NCI-H226 (cell line): Measurements from ENCODE around the gene ST8SIA1.
A peak's percentile ranks its signal among the peaks of the same experiment; 100 is the strongest.

Experiments used
- DNase-seq: peaks from one replicate; pipeline ENCODE4 v3.0.0-alpha.2; 2015

The ST8SIA1 gene

DNA sequence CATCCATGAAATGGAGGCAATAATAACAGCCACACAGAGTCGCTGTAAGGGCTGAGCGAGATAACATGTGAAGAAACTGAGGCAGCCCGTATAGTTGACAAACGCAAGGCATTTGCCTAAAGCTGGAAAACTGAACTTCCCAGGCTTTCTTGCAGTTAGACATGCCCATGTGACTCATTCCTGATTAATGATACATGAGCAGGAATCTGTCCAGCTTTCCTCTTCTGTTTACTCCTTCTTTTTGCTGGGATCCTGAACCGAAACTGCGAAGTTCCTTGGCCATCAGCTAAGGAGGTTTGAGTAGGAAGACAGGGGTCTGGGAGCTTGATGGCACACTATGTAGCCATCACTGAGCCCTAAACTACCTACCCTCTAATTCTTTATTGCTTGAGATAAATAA, 52.2 kb downstream of the ST8SIA1 start:
- peak; percentile 76 for DNase-seq

DNA sequence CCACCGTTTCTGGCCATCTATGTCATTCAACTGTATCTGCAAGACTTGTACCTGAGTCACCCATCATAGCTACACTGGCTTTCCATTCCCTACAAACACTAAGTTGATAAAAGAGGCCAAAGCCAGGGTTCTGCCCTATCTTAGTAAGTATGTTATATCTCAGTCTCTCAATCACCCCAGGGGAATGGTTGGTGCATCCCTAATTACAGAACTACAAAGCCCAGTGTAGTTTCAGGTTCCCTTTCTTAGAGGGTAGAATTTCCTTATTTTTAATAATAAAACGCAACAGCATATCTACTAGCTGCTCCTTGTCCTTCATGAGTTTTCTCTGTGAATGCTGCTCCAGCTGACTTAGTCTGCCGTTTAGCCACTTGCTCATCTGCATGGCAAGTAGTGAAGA, 57.6 kb downstream of the ST8SIA1 start:
- DNase-seq, result no peak

GRCh38 chr12:22276313-22276712, 58.2 kb downstream of the ST8SIA1 start:
- DNase-seq, result no peak

DNA sequence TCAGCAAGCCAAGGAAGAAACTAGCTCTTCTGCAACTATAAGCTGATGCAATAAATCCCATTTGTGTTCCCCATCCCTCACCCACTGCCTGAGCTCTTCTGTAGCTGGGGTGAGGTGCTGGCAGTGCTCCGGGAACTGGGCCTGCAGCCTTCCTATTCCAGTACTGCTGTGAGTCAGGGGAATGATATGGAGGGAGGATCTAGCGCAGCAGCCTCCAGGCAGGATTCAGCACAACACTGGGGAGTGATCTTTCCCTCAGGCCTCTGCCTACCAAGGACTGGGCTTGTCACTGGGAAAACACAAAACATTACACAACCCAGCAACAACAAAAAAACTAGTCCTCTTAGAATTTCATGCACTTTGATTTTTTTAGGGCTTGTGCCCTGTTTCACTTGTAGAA, 58.7 kb downstream of the ST8SIA1 start:
- DNase-seq, result peak; percentile 100

DNA sequence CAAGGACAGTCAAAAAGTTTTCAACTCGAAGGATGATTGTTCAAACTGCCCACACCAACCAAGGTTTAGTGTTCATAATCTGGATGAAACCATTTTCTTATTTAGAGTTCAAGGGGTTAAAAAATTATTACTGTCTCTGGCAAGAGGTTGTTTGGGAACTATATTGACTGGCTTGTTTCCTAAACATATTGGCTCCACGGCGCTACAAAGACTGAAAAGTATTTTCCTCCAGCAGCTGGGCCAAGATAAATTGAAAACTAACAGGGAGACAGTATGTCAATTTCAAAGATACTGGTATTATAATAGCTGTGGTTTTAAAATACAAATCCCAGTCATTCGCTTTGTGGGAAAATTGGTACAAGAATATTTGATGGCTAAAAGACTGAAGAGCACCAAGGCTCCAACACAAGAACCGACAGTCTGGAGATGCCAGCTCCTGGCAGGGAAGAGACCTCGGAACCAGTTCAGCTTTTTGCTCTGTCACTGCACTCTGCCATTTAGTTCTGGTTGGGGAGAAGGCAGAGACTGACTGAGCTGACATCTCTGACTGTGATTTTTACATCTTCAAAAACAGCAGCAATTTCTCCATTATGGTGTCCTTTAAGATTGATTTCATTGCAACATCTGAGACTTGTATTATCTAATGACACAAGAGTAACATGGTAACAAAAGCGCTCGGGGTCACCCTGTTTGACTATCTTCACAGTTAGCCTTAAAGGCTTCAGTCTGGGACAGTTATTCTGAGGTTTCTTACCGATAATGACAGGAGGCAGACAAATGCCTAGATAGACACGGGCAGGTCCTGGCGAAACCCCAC, 62.0 kb downstream of the ST8SIA1 start:
- no peak for DNase-seq

- peak; percentile 76 for DNase-seq
These were observed 63.5 kb downstream of the ST8SIA1 start for GRCh38 chr12:22271023-22271422.

- DNase-seq, result no peak
These were observed 65.5 kb downstream of the ST8SIA1 start for GRCh38 chr12:22268973-22269372.

- DNase-seq, result no peak
These were observed 66.1 kb downstream of the ST8SIA1 start for GRCh38 chr12:22268406-22268805.

- no peak for DNase-seq
These were observed 68.4 kb downstream of the ST8SIA1 start for GRCh38 chr12:22266101-22266500.

GRCh38 chr12:22264380-22264779, 70.1 kb downstream of the ST8SIA1 start:
- no peak for DNase-seq

GRCh38 chr12:22262309-22262708, 72.2 kb downstream of the ST8SIA1 start:
- no peak for DNase-seq

GRCh38 chr12:22257100-22257499, 77.4 kb downstream of the ST8SIA1 start:
- DNase-seq, result no peak

GRCh38 chr12:22256605-22257004, 77.9 kb downstream of the ST8SIA1 start:
- DNase-seq, result no peak

DNA sequence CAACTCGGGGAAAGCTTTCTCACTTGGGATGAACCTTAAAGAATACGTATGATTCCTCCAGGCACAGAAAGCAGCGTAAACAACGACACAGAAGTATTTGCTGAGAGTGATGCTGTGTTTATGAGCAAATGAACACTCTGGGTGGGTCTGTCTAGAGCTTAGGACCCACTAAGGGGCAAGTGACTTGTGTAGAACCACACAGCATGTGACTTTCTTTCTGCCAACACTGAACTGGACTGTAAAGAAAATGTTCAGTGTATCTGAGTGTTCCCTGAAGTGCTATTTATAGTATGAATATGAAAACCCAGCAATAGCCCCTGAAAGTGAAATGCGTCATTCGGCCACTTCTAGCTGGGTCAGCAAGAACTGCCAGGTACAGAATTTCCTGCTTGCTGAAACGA, 78.5 kb downstream of the ST8SIA1 start:
- no peak for DNase-seq

- DNase-seq, result no peak
These were observed 79.4 kb downstream of the ST8SIA1 start for GRCh38 chr12:22255097-22255496.

- no peak for DNase-seq
These were observed 80.0 kb downstream of the ST8SIA1 start for GRCh38 chr12:22254478-22254877.

- no peak for DNase-seq
These were observed 82.5 kb downstream of the ST8SIA1 start for GRCh38 chr12:22252057-22252456.

DNA sequence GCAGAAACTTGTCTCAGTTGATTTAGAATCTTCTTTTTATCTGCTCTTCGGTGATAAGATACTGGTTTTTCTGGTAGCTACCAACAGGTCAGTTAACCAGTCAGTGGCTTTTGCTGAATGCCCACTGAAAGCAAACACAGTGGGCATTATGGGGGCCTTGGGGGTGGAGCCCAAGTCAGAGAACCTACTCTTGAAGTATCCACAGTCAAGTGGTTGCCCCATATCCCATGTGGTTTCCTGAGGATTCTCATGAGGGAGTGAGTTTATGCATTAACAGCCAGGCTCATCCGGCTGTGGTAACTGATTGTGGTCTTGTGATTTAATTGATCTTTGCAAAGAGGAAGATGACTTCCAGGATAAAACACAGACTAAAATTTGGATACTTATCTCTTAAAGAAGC, 83.7 kb downstream of the ST8SIA1 start:
- no peak for DNase-seq

- no peak for DNase-seq
These were observed 85.9 kb downstream of the ST8SIA1 start for GRCh38 chr12:22248571-22249115.

DNA sequence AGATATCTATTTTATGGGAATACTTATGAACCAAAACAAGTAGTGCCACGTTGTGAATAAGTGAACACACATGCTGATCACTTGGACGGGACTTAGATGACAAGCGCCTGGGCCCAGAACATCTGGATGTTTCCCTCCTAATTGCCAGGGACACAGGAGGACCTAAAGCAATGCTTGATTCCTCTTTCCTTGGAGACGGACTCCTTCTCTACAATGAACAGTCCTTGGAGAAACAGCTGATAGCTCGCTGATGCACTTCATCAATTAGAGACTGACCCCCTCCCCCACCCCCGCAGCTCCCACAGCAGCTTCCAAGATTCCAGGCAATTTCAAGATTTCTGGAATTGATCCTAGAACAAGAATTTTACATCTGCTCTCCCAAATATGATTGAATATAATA, 86.4 kb downstream of the ST8SIA1 start:
- no peak for DNase-seq

- no peak for DNase-seq
These were observed 88.2 kb downstream of the ST8SIA1 start for GRCh38 chr12:22246217-22246846.

DNA sequence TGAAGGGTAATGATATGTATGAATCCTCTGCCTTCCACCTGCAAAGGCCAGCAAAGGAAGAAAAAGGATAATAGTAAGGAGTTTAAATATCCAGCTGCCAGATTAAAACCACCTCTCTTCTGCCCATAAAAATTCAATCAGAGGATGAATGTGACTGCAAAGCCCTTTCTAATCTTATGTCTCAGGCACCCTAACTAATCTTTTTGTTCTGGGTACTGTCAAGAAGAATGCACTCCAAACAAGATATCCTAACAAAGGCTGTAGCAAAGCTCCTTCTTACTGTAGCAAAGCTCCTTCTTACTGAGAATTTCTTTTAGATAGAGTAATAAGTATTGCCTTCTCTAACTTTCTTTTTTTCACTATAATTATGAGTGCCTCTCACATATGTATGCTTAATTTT, 91.8 kb downstream of the ST8SIA1 start:
- DNase-seq, result no peak

DNA sequence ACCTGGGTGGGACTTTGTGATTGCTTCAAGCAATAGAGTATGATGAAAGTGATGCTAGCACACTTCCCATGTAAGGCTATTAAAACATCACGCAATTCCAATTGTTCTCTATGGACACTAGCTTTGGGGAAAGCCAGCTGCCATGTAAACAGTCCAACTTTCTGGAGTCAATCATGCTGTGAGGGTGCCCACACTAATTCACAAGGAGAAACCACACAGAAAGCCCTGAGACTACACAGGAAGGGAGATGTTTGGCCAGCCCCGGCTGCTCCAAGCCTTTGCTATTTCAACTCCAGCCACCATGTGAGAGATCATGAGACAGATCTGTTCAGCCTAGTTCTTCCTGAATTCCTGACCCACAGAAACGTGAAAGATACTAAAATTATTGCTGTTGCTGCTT, 96.3 kb downstream of the ST8SIA1 start:
- no peak for DNase-seq

DNA sequence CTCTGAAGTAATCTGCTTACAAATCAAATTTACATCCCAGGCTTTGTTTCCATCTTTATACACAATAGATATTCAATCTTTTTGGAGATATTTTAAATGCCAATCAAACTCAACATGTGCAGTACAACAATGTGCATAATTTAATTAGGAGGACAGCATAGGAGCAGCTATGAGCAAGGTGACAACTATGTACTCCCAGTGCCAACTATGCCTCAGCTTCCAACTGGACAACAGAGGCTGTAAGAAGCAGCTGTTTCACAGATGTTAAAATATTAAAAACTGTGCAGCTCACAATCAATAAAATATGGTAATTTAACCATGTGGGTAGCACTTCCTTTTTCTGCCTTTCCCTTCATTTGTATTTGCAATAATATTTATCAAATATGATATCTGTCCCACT, 99.9 kb downstream of the ST8SIA1 start:
- no peak for DNase-seq
